Neural progenitor cell (in vitro differentiated cells): ENCODE data around the gene THEM4.

Experiments
- CTCF ChIP-seq: fragments of 200-600 bp; sonication (generic); IDR thresholded peaks from 2 replicates; pipeline ENCODE4 v1.5.1; 2017; ENCODE audit warnings: antibody characterized with exemption, mild to moderate bottlenecking
- EZH2 ChIP-seq: fragments of 200-600 bp; sonication (generic); IDR thresholded peaks from 2 replicates; pipeline ENCODE4 v1.6.1; 2017; ENCODE audit warnings: antibody characterized with exemption, mild to moderate bottlenecking, moderate library complexity
- EZH2phosphoT487 ChIP-seq: fragments of 200-600 bp; sonication (generic); IDR thresholded peaks from 2 replicates; pipeline ENCODE4 v1.6.1; 2017; ENCODE audit warnings: antibody characterized with exemption

- TF ChIP-seq CTCF: no peak
- TF ChIP-seq EZH2: no peak
- no peak for TF ChIP-seq EZH2phosphoT487
Measured at GRCh38 chr1:151956957-151957497, 47.7 kb upstream of the THEM4 start.
